ENCODE measurements around the gene EPB41L4B.

- TF ChIP-seq CTCF (conservative IDR thresholded peaks at IDR 0.05; ENCODE audit: low read depth, low read length) (no peak), USF2 (IDR thresholded peaks at IDR 0.05; ENCODE audit: low read depth, low read length) (no peak), POLR2A (IDR thresholded peaks at IDR 0.05; ENCODE audit: low read depth, low read length) (no peak), CHD1 (IDR thresholded peaks at IDR 0.05; ENCODE audit: low read depth, low read length) (no peak), CEBPB (IDR thresholded peaks at IDR 0.05; ENCODE audit: low read depth, low read length) (no peak), RAD21 (IDR thresholded peaks at IDR 0.05; ENCODE audit: low read length) (no peak)
These were observed 55.8 kb downstream of the EPB41L4B start for GRCh38 chr9:109264877-109265587.

Measured in IMR-90 (cell line).